HG02678 (cell line): ENCODE results near the gene KMT5C.
"Not testable (repeated sequence)": the region's sequence is repeated elsewhere in the genome, so short reads cannot be mapped to it uniquely, and the experiment has no call there.

Source experiments
- ATAC-seq: cut with Tn5 transposase; IDR thresholded peaks from one replicate; pipeline ENCODE4 v1.9.1; 2021; ENCODE audit warnings: mild to moderate bottlenecking, moderate library complexity; ENCODE audit not compliant: unreplicated experiment

Gene KMT5C

GRCh38 chr19:55316646-55317045 lies 23.0 kb upstream of the KMT5C start:
- ATAC-seq, result no peak

GRCh38 chr19:55319785-55320184 lies 19.9 kb upstream of the KMT5C start:
- no peak for ATAC-seq

- no peak for ATAC-seq
Measured at GRCh38 chr19:55320844-55321419, 18.7 kb upstream of the KMT5C start.

- no peak for ATAC-seq
Measured at GRCh38 chr19:55321466-55322137, 18.1 kb upstream of the KMT5C start.

- no peak for ATAC-seq
Measured at GRCh38 chr19:55322204-55322885, 17.3 kb upstream of the KMT5C start.

- ATAC-seq, result no peak
Measured at GRCh38 chr19:55324662-55325061, 15.0 kb upstream of the KMT5C start.

GRCh38 chr19:55325172-55325571 lies 14.5 kb upstream of the KMT5C start, which contains the start of gene TMEM150B:
TMEM150B (minus strand) TSS chr19:55325341; CDS start chr19:55321036, 4,305 bp downstream.
- ATAC-seq, result no peak

- ATAC-seq, result not testable (repeated sequence)
Measured at GRCh38 chr19:55328774-55329318, 10.8 kb upstream of the KMT5C start.

- not testable (repeated sequence) for ATAC-seq
Measured at GRCh38 chr19:55329791-55330190, 9.9 kb upstream of the KMT5C start.

- no peak for ATAC-seq
Measured at GRCh38 chr19:55333870-55334269, 5.8 kb upstream of the KMT5C start.

- no peak for ATAC-seq
Measured at GRCh38 chr19:55336101-55336500, 3.6 kb upstream of the KMT5C start.

- ATAC-seq, result no peak
Measured at GRCh38 chr19:55339889-55340783, 460 bp downstream of the KMT5C start.

GRCh38 chr19:55340784-55341147 lies 1.1 kb downstream of the KMT5C start:
- no peak for ATAC-seq

- ATAC-seq, result no peak
Measured at GRCh38 chr19:55341171-55341588, 1.5 kb downstream of the KMT5C start.

GRCh38 chr19:55341595-55342531 lies 2.2 kb downstream of the KMT5C start:
- no peak for ATAC-seq

GRCh38 chr19:55344444-55344843 lies 4.8 kb downstream of the KMT5C start:
- no peak for ATAC-seq

- no peak for ATAC-seq
Measured at GRCh38 chr19:55345101-55345817, 5.6 kb downstream of the KMT5C start.

- ATAC-seq, result no peak
Measured at GRCh38 chr19:55345818-55346724, 6.4 kb downstream of the KMT5C start.
